ENCODE measurements around the gene SBK2. TPM values are rescaled to one million over a fixed set of nuclear protein-coding genes. Genes with fewer than 3 reads are reported as not detected.

Gene SBK2
- total RNA-seq, 1 experiment from 2014 or later = not detected

- Histone ChIP-seq H3K4me3 (ENCODE audit: low read length) (no peak overlapping the region), H3K27ac (ENCODE audit: low read length) (no peak overlapping the region), H3K36me3 (ENCODE audit: low read depth, low read length) (no peaks in the 10 kb centered on the region), H4K20me1 (ENCODE audit: low read length) (no peaks in the 10 kb centered on the region), H2AFZ (ENCODE audit: low read length) (no peak overlapping the region), H3K4me2 (ENCODE audit: low read length) (no peak overlapping the region), H3K9ac (ENCODE audit: low read length) (no peak overlapping the region), H3K79me2 (ENCODE audit: low read length) (no peaks in the 10 kb centered on the region), H3K27me3 (ENCODE audit: low read length) (no peaks in the 10 kb centered on the region), H3K4me1 (ENCODE audit: insufficient read depth, low read length) (peaks cover 4% of the 10 kb centered on the region; the same call in 1 of the 2 replicates), H3F3A (ENCODE audit: low read length, unreplicated experiment) (no peaks in the 10 kb centered on the region), H3K9me3 (ENCODE audit: low read length) (no peaks in the 10 kb centered on the region), H3K9me2 (replicated peaks; ENCODE audit: low read length) (no peaks in the 10 kb centered on the region)
- CTCF ChIA-PET = no interaction called here
- no peak for ATAC-seq
- no TSS peak for BruUV-seq (replicated peaks)
- no peak for DNase-seq
- POLR2A ChIA-PET (ENCODE audit: unreplicated experiment) = interaction anchor here (0.6 kb wide), 1 partner anchor 12 kb away, joined by 3 read pairs; no protein-coding TSS in a partner anchor
- intact Hi-C loops (cut with micrococcal nuclease) = no loop called here
- TF ChIP-seq EZH2 (IDR thresholded peaks at IDR 0.05; ENCODE audit: low read length, unreplicated experiment) = no peak
- no peak for TF ChIP-seq CTCF (conservative IDR thresholded peaks at IDR 0.05; ENCODE audit: low read depth, low read length)
- no peak for TF ChIP-seq EZH2phosphoT487 (IDR thresholded peaks at IDR 0.05; ENCODE audit: borderline replicate concordance, low read length)
Observed at GRCh38 chr19:55493052-55493644, 43.8 kb downstream of the SBK2 start.

- H2AFZ ChIP-seq (ENCODE audit: low read length) = no peak overlapping the region
- H3K9me3 ChIP-seq (ENCODE audit: low read length) = no peaks in the 10 kb centered on the region
- no peaks in the 10 kb centered on the region for H3K36me3 ChIP-seq (ENCODE audit: low read depth, low read length)
- ATAC-seq (no peak), DNase-seq (no peak)
- H3F3A ChIP-seq (ENCODE audit: low read length, unreplicated experiment) = no peaks in the 10 kb centered on the region
- intact Hi-C loops (cut with micrococcal nuclease) = no loop called here
- no peaks in the 10 kb centered on the region for H4K20me1 ChIP-seq (ENCODE audit: low read length)
- ChIA-PET POLR2A (ENCODE audit: unreplicated experiment) (interaction anchor here (0.6 kb wide), 1 partner anchor 13 kb away, joined by 3 read pairs; no protein-coding TSS in a partner anchor), CTCF (interaction anchor here (1.0 kb wide), 1 partner anchor 12 kb away, joined by 3 read pairs; no protein-coding TSS in a partner anchor)
- H3K79me2 ChIP-seq (ENCODE audit: low read length) = no peaks in the 10 kb centered on the region
- BruUV-seq (replicated peaks) = no TSS peak
- H3K9me2 ChIP-seq (replicated peaks; ENCODE audit: low read length) = no peaks in the 10 kb centered on the region
- H3K9ac ChIP-seq (ENCODE audit: low read length) = no peak overlapping the region
- H3K4me1 ChIP-seq (ENCODE audit: insufficient read depth, low read length) = peaks cover 10% of the 10 kb centered on the region
- H3K27me3 ChIP-seq (ENCODE audit: low read length) = no peaks in the 10 kb centered on the region
- no peak overlapping the region for H3K27ac ChIP-seq (ENCODE audit: low read length)
- no peak for TF ChIP-seq CTCF (conservative IDR thresholded peaks at IDR 0.05; ENCODE audit: low read depth, low read length)
- no peak for TF ChIP-seq EZH2 (IDR thresholded peaks at IDR 0.05; ENCODE audit: low read length, unreplicated experiment)
- no peak for TF ChIP-seq EZH2phosphoT487 (IDR thresholded peaks at IDR 0.05; ENCODE audit: borderline replicate concordance, low read length)
- no peak overlapping the region for H3K4me2 ChIP-seq (ENCODE audit: low read length)
- no peak overlapping the region for H3K4me3 ChIP-seq (ENCODE audit: low read length)
Observed at GRCh38 chr19:55492362-55492944, 44.5 kb downstream of the SBK2 start.
